GM19099 (cell line): ENCODE results near the gene FBRS.

ENCODE experiments used
- POLR2A ChIP-seq: IDR thresholded peaks from 3 replicates; pipeline ENCODE4 v1.6.1; 2011; ENCODE audit warnings: low read depth; ENCODE audit not compliant: insufficient read length; ENCODE audit errors: extremely low read depth

The FBRS gene

GRCh38 chr16:30669903-30670824 is 11.9 kb downstream of the FBRS start:
- no peak for TF ChIP-seq POLR2A

GRCh38 chr16:30675143-30675542 is 16.9 kb downstream of the FBRS start:
- TF ChIP-seq POLR2A = no peak

GRCh38 chr16:30677931-30678585 is 19.8 kb downstream of the FBRS start:
- TF ChIP-seq POLR2A = no peak

- TF ChIP-seq POLR2A = no peak
Measured at GRCh38 chr16:30678586-30678970, 20.3 kb downstream of the FBRS start.

- no peak for TF ChIP-seq POLR2A
Measured at GRCh38 chr16:30680326-30680725, 22.1 kb downstream of the FBRS start.

GRCh38 chr16:30688701-30689100 is 30.5 kb downstream of the FBRS start:
- TF ChIP-seq POLR2A = no peak

- TF ChIP-seq POLR2A = no peak
Measured at GRCh38 chr16:30691907-30692306, 33.7 kb downstream of the FBRS start.

GRCh38 chr16:30692396-30693064 is 34.3 kb downstream of the FBRS start:
- TF ChIP-seq POLR2A = no peak

GRCh38 chr16:30694926-30695693 is 36.9 kb downstream of the FBRS start:
- no peak for TF ChIP-seq POLR2A

GRCh38 chr16:30697264-30698138 is 39.3 kb downstream of the FBRS start:
- TF ChIP-seq POLR2A = no peak

GRCh38 chr16:30698139-30698815 is 40.0 kb downstream of the FBRS start:
- TF ChIP-seq POLR2A = peak; percentile 89

GRCh38 chr16:30698816-30699614 is 40.8 kb downstream of the FBRS start, which contains the start of gene SRCAP:
Gene SRCAP (plus strand): TSS chr16:30699171. CDS start chr16:30700825, 1,654 bp downstream.
- TF ChIP-seq POLR2A = peak; percentile 74
